Measurements from ENCODE around the gene TPPP2.

TPPP2 gene

GRCh38 chr14:21026988-21027315, 3.1 kb upstream of the TPPP2 start:
- no peak for ATAC-seq
- TF ChIP-seq RARB (CRISPR knock-in tag; IDR thresholded peaks at IDR 0.05): no peak
- no peak for TF ChIP-seq POU6F1 (CRISPR knock-in tag; IDR thresholded peaks at IDR 0.05; ENCODE audit: borderline replicate concordance, low read depth)
- no peak for TF ChIP-seq OSR1 (CRISPR knock-in tag; IDR thresholded peaks at IDR 0.05)
- TF ChIP-seq ZNF8 (CRISPR knock-in tag; IDR thresholded peaks at IDR 0.05): no peak
- TF ChIP-seq ZFP3 (CRISPR knock-in tag; IDR thresholded peaks at IDR 0.05): no peak
- TF ChIP-seq PATZ1 (CRISPR knock-in tag; IDR thresholded peaks at IDR 0.05; ENCODE audit: borderline replicate concordance): no peak
- no peak for TF ChIP-seq ZFP30 (CRISPR knock-in tag; IDR thresholded peaks at IDR 0.05)
- TF ChIP-seq SNAI2 (CRISPR knock-in tag; IDR thresholded peaks at IDR 0.05): no peak
- TF ChIP-seq TCF4 (CRISPR knock-in tag; IDR thresholded peaks at IDR 0.05; ENCODE audit: borderline replicate concordance): no peak
- no peak for TF ChIP-seq ISL1 (CRISPR knock-in tag; IDR thresholded peaks at IDR 0.05)
- TF ChIP-seq ZNF565 (CRISPR knock-in tag; conservative IDR thresholded peaks at IDR 0.05; ENCODE audit: low read depth): no peak
- no peak for TF ChIP-seq CSDC2 (CRISPR knock-in tag; IDR thresholded peaks at IDR 0.05)
- no peak for TF ChIP-seq CSRNP3 (CRISPR knock-in tag; IDR thresholded peaks at IDR 0.05)
- no peak for TF ChIP-seq ARNTL (CRISPR knock-in tag; IDR thresholded peaks at IDR 0.05; ENCODE audit: borderline replicate concordance, low read depth)
- TF ChIP-seq TOX (CRISPR knock-in tag; IDR thresholded peaks at IDR 0.05; ENCODE audit: borderline replicate concordance): no peak
- no peak for TF ChIP-seq BACH2 (CRISPR knock-in tag; IDR thresholded peaks at IDR 0.05; ENCODE audit: borderline replicate concordance)
- TF ChIP-seq CREB5 (CRISPR knock-in tag; IDR thresholded peaks at IDR 0.05; ENCODE audit: low read depth): no peak
- no peak for TF ChIP-seq GLIS3 (CRISPR knock-in tag; IDR thresholded peaks at IDR 0.05)
- TF ChIP-seq TSHZ2 (CRISPR knock-in tag; IDR thresholded peaks at IDR 0.05): no peak

GRCh38 chr14:21030531-21030930, 514 bp downstream of the TPPP2 start:
- no peak for ATAC-seq

More at GRCh38 chr14:21030531-21030930, 514 bp downstream of the TPPP2 start:
- TF ChIP-seq BACH2 (CRISPR knock-in tag; IDR thresholded peaks at IDR 0.05; ENCODE audit: borderline replicate concordance) (no peak), TCF4 (CRISPR knock-in tag; IDR thresholded peaks at IDR 0.05; ENCODE audit: borderline replicate concordance) (no peak), SNAI2 (CRISPR knock-in tag; IDR thresholded peaks at IDR 0.05) (no peak), RARB (CRISPR knock-in tag; IDR thresholded peaks at IDR 0.05) (no peak), CREB5 (CRISPR knock-in tag; IDR thresholded peaks at IDR 0.05; ENCODE audit: low read depth) (no peak), TSHZ2 (CRISPR knock-in tag; IDR thresholded peaks at IDR 0.05) (no peak), CSDC2 (CRISPR knock-in tag; IDR thresholded peaks at IDR 0.05) (no peak), GLIS3 (CRISPR knock-in tag; IDR thresholded peaks at IDR 0.05) (no peak), PPARA (CRISPR knock-in tag; IDR thresholded peaks at IDR 0.05; ENCODE audit: borderline replicate concordance) (no peak), ZC3H10 (CRISPR knock-in tag; IDR thresholded peaks at IDR 0.05) (no peak), ZNF8 (CRISPR knock-in tag; IDR thresholded peaks at IDR 0.05) (no peak), ZFP3 (CRISPR knock-in tag; IDR thresholded peaks at IDR 0.05) (no peak)

Measured in SK-N-SH treated with all-trans-retinoic acid at 6 μM for 48 hours (cell line).